Glutamatergic neuron (in vitro differentiated cells): ENCODE data around the gene CDK7. TPM values are rescaled to one million over a fixed set of nuclear protein-coding genes. Genes with fewer than 3 reads are reported as not detected.

ENCODE experiments used
- DNase-seq: peaks from one replicate; pipeline ENCODE4 v3.0.0; 2022
- H3K27ac Mint-ChIP-seq: one replicate; pipeline ENCODE4 v1.8.0; 2020; ENCODE audit warnings: mild to moderate bottlenecking, mixed read lengths, inconsistent platforms; ENCODE audit not compliant: unreplicated experiment
- H3K27me3 Mint-ChIP-seq: one replicate; pipeline ENCODE4 v1.8.0; 2020; ENCODE audit warnings: mild to moderate bottlenecking, moderate library complexity, mixed read lengths, inconsistent platforms; ENCODE audit not compliant: unreplicated experiment
- H3K36me3 Mint-ChIP-seq: one replicate; pipeline ENCODE4 v1.8.0; 2020; ENCODE audit warnings: mild to moderate bottlenecking, mixed read lengths, inconsistent platforms; ENCODE audit not compliant: unreplicated experiment
- H3K4me1 Mint-ChIP-seq: one replicate; pipeline ENCODE4 v1.8.0; 2020; ENCODE audit warnings: mild to moderate bottlenecking, low read depth, mixed read lengths, inconsistent platforms; ENCODE audit not compliant: unreplicated experiment
- H3K4me3 Mint-ChIP-seq: one replicate; pipeline ENCODE4 v1.8.0; 2020; ENCODE audit warnings: mild to moderate bottlenecking, mixed read lengths, inconsistent platforms; ENCODE audit not compliant: unreplicated experiment
- H3K9me3 Mint-ChIP-seq: one replicate; pipeline ENCODE4 v1.8.0; 2020; ENCODE audit warnings: mild to moderate bottlenecking, moderate library complexity, mixed read lengths, inconsistent platforms; ENCODE audit not compliant: unreplicated experiment
- CTCF ChIP-seq: fragments of 200-600 bp; sonication (generic); IDR thresholded peaks from one replicate; pipeline ENCODE4 v1.5.0; 2021; ENCODE audit not compliant: partially characterized antibody, unreplicated experiment
- total RNA-seq: library from RNA; stranded (reverse); fragmentation: NEBNext Ultra II Directional; extraction: Animal tissue kit (Norgen Biotek cat#: 25700); gene quantifications from one replicate; pipeline ENCODE4 v1.2.1, GENCODE V29; 2021; ENCODE audit not compliant: unreplicated experiment

Gene CDK7
- total RNA-seq, 1 donor from 2014 or later = 17.0 TPM

DNA sequence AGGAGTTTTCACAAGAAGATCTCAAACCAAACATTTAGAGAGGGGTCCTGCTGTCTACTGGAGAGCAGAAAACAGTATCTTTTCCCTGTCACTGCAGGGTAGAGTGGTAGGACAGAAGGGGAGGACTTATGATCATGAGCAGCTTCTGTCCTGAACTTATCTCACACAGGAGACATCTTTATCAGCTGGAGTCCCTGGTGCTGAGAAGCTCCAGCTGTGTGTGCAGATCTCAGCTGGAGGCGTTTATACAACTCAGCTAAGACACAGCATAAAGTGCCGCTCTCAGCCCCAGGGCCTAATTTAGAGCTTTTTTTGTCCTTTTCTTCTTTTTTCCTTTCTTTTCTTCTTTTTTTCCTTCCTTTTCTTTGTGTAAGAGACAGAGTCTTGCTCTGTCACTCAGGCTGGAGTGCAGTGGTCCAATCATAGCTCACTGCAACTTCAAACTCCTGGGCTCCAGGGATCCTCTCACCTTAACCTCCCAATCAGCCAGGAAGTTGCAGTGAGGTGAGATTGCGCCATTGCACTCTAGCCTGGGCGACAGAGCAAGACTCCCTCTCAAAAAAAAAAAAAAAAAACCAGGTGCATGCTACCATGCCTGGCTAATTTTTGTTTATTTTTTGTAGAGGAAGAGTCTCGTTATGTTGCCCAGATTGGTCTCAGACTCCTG, 66.0 kb downstream of the CDK7 start:
- H3K27ac Mint-ChIP-seq = no peak overlapping the region
- H3K9me3 Mint-ChIP-seq = no peaks in the 10 kb centered on the region
- TF ChIP-seq CTCF = no peak
- no peaks in the 10 kb centered on the region for H3K4me1 Mint-ChIP-seq
- no peak overlapping the region for H3K4me3 Mint-ChIP-seq
- no peaks in the 10 kb centered on the region for H3K27me3 Mint-ChIP-seq
- H3K36me3 Mint-ChIP-seq = no peaks in the 10 kb centered on the region
- DNase-seq = no peak

- peaks cover 8% of the 10 kb centered on the region for H3K27me3 Mint-ChIP-seq
- no peak overlapping the region for H3K27ac Mint-ChIP-seq
- peaks cover 3% of the 10 kb centered on the region for H3K9me3 Mint-ChIP-seq
- H3K4me1 Mint-ChIP-seq = no peaks in the 10 kb centered on the region
- peaks cover 17% of the 10 kb centered on the region for H3K36me3 Mint-ChIP-seq
- H3K4me3 Mint-ChIP-seq = no peak overlapping the region
- no peak for DNase-seq
- no peak for TF ChIP-seq CTCF
Measured at GRCh38 chr5:69305512-69305911, 70.8 kb downstream of the CDK7 start.

DNA sequence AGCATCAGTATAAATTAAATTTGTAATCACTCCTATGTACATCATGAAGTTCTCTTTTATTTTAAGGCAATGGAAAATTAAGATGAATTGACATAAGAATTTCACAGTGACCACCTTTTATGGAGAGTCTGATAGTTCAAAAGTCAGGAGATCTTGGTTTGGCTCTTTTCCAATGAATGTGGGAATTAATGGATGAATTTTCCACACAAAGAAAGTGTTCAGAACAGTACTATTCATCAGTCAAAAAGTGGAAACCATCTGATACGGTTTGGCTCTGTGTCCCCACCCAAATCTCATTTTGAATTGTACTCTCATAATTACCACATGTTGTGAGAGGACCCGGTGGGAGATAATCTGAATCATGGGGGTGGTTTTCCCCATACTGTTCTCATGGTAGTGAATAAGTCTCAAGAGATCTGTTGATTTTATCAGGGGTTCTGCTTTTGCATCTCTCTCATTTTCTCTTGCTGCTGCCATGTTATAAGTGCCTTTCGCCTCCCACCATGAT, 73.4 kb downstream of the CDK7 start:
- Mint-ChIP-seq H3K4me3 (no peak overlapping the region), H3K36me3 (peaks cover 17% of the 10 kb centered on the region), H3K27me3 (peaks cover 10% of the 10 kb centered on the region), H3K27ac (no peak overlapping the region), H3K4me1 (no peaks in the 10 kb centered on the region), H3K9me3 (peaks cover 3% of the 10 kb centered on the region)
- TF ChIP-seq CTCF = no peak
- no peak for DNase-seq

- Mint-ChIP-seq H3K36me3 (peaks cover 17% of the 10 kb centered on the region), H3K27me3 (peaks cover 10% of the 10 kb centered on the region), H3K4me3 (no peak overlapping the region), H3K9me3 (peaks cover 3% of the 10 kb centered on the region), H3K27ac (no peak overlapping the region), H3K4me1 (peaks cover 1% of the 10 kb centered on the region)
- no peak for TF ChIP-seq CTCF
- DNase-seq = no peak
Measured at GRCh38 chr5:69309380-69309779, 74.7 kb downstream of the CDK7 start.

DNA sequence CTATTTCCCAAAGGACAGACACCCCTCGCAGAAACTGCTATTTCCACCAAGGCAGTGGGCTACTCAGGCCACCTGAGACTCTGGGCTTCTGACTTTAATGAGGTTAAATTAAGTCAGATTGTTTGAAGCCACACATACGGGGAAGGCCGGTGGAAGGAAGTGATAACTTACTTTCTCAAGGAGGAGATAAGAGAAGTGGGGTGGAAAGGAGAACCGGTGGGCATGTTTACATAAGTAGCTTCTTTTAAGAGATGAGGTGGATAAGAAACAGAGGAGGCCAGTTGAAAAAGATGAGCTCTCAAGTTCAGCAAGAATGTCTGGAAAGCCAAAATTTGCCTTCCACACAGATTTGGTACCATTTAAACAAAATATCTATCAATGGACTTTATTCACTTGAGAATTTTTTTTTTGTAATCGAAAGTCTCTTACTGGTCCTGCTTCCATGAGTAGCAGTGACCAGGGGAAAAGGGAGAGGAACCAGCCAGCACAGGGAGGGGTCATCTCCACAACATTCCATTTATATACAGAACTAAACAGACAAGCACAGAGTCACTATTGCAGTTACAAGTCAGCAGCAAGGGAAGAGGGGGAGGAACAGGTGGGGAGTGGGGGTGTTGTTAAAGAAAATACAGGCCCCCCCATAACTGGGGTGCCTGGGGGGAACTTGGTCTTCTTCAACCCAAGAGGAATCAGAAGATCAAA, 77.9 kb downstream of the CDK7 start:
- no peak for TF ChIP-seq CTCF
- Mint-ChIP-seq H3K27ac (no peak overlapping the region), H3K4me1 (peaks cover 1% of the 10 kb centered on the region), H3K9me3 (peaks cover 3% of the 10 kb centered on the region), H3K27me3 (peaks cover 10% of the 10 kb centered on the region), H3K4me3 (no peak overlapping the region), H3K36me3 (peaks cover 21% of the 10 kb centered on the region)
- no peak for DNase-seq
